ENCODE data around the gene PRDM12. TPM values are rescaled to one million over a fixed set of nuclear protein-coding genes. Genes with fewer than 3 reads are reported as not detected.

PRDM12 gene
- total RNA-seq, 4 donors from 2014 or later = not detected

Small RNA genes lying within 50 kb of the gene (small RNA-seq; reads per million reads assigned to genes)
- gene AL359092.1 = 0 reads per million in 3 donors
- gene MIR6856 = 0 reads per million in 3 donors

Other genes starting within 250 kb of the PRDM12 start
- gene ASS1, start 219.6 kb upstream of the PRDM12 start, total RNA-seq = 100 to 1,000 TPM in 1 of 4 donors, 10 to 100 TPM in 3; 67.7 to 113 (median 97.1) TPM
- 10 to 100 TPM; 40.6 to 64.8 (median 46.4) TPM for gene FUBP3, start 85.0 kb upstream of the PRDM12 start, total RNA-seq
- 10 to 100 TPM; 12.7 to 21.6 (median 19.7) TPM for gene EXOSC2, start 29.2 kb downstream of the PRDM12 start, total RNA-seq
- 100 to 1,000 TPM in 3 of 4 donors, 10 to 100 TPM in 1; 90.9 to 151 (median 133) TPM for gene ABL1, start 170.7 kb downstream of the PRDM12 start, total RNA-seq
- gene QRFP, start 232.2 kb downstream of the PRDM12 start, total RNA-seq = not detected